Endometrium (tissue), 2 donors: Measurements from ENCODE around the gene PPP1R3G.

Experiments used
- FAIRE-seq: peaks from 2 replicates; lab custom pipeline; 2012; peaks lifted over from hg19 to GRCh38; lab: Jason Lieb, UNC
- donor health status: control.
- donor health status: control.

Gene PPP1R3G

DNA sequence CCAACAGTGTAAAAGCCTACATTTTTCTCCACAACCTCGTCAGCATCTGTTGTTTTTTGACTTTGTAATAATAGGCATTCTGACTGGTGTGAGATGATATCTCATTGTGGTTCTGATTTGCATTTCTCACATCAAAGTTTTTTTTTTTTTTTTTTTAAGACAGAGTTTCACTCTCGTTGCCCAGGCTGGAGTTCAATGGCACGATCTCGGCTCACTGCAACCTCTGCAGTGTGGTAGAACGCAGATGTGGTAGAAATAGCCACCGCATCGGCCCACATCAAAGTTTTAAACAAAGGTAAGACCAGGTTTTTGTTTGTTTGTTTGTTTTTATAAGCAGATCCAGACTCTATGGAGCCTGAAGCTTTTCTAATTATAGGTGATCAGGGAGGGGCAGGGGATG lies 12.7 kb upstream of the PPP1R3G start:
- no peak for FAIRE-seq

DNA sequence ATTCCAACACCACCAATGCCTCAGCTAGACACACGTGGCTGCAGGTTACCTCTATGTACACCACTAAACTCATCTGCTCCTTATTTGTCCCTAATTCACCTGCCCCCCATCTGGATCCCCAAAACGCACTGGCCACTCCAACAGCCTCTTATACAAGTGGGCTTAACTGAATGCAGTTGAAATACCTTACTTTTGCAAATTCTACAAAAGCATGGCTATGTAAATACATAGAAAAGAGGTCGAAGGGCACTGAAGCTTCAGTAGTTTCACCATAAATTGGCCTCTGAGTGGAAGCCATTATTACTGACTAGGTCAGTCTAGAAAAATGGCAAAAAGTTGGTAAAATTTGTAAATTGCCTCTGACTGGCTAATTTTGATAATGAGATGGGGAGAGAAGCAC lies 11.1 kb upstream of the PPP1R3G start:
- no peak for FAIRE-seq

DNA sequence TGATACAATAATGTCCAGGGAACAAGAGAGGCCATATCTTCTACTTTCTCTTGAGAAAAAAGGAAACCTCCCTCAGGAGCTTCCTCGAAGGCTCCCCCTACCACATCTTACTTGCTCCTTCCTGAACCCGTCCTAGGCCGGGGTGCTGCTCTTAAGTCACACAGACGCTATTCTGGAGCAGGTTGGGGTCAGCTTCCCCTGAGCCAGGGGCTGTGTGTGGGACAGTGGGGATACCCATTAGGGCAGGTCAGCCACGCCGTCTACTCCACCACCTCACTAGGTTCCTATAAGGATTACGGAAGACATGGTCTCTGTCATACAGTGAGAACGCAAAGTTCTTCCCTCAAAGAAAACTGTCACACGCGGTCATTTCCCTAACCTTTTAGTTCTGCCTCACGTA lies 8.2 kb upstream of the PPP1R3G start:
- FAIRE-seq: no peak

- FAIRE-seq: no peak
These were observed 6.9 kb upstream of the PPP1R3G start for GRCh38 chr6:5078121-5078669.

DNA sequence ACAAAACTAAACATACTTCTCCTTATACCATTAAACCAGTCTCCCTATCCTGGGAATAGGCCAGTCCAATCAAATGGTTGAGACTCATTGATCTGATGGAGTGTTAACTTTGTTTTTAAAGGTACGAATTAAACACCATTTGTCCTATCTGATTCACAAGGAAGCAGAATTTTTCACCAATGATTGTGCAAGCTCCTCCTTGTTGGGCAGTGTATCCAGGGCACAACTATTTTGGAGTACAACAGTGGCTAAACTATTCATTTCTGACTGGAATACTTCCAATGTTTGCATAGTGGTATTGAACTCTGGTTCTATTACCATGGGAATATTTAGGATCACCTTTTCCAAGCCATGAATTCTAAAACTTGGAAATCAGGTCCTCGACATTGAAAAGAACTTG lies 5.4 kb upstream of the PPP1R3G start:
- no peak for FAIRE-seq

GRCh38 chr6:5080574-5080973 lies 4.6 kb upstream of the PPP1R3G start:
- FAIRE-seq: no peak

DNA sequence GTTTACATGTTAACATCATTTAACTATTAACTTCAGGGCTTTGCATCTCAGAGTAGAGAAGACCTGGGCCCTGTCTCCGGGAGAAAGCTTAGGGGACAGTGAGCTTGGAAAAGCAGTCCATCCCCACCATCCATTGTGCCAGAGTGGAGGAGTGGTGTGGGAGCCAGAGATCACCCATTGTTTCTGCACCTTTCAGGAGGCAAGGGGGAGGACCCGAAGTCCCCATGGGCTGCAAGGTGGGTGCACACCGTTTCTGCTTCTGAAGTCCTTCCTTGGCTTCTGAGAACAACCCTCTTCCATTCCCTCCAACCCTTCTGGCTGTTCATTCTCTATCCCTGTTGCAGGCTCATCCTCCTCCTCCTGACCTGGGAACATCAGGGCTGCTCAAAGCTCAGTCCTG lies 4.0 kb upstream of the PPP1R3G start:
- FAIRE-seq: no peak

DNA sequence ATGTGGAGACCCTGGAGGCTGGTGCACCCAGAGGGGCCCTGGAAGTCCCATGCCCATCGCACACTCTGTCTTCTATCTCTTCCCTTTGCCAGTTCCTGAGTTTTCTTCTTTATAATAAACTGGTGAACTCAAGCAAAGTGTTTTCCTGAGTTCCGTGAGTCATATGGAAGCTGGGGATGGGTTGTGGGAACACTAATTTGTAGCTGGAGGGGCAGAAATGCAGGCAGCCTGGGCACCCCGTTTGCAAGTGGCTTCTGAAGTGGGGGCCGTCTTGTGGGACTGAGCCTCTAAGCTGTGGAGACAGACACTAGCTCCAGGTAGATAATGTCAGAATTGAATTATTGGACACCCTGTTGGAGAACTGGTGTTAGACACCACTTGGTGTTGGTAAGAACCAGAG lies 3.2 kb upstream of the PPP1R3G start:
- FAIRE-seq: no peak

DNA sequence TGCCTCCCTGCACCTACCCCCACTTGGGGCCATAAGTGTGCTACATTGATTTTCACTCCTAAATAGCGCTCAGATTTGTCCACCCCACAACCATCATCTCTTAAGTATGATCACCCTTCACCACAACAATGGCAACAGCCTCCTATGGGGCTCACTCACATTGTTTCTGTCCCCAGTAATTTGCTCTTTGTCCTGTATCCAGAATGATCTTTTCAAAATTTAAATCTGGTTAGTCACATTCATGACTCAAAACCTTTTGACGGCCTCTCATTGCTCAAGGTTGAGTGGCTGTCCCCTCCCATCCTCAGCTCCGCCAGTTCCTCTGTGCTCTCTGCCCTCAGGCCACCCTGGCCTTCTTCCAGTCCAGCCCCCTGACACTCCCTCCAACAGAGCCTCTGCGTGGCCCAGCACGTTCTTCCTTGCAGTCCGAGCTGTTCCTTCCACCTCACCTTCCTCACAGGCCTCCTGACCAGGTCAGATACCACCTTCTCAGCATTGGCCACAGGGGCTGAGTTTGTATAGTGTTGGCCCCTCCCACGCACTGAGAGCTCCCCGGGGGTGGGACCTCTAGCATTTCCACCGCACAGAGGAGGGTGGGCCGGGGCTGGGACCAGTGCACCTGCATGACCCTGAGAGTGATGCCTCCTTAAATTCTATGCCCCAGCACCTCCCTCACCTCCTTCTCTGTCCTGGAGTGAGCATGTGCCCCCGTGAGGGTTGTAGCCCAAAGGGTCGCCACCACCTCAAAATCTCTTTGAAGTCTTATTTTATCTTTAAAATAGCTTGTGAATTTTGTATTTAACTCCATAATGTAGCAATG lies 2.4 kb upstream of the PPP1R3G start:
- no peak for FAIRE-seq

DNA sequence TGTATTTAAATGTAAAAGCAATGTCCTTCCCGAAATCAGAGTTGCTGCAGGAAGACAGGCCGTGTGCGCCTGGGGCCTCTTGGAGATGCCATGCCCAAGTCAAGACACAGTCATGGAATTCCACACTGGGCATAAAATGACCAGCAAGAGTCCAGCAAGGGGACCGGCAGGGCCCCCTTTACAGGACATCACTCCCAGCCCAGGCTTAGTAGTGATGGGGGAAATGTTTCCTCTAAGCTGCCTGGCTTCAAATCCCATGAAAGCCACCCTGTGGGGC lies 1.9 kb upstream of the PPP1R3G start:
- FAIRE-seq: no peak

GRCh38 chr6:5083813-5084359 lies 1.3 kb upstream of the PPP1R3G start:
- FAIRE-seq: no peak

- FAIRE-seq: no peak
These were observed 771 bp upstream of the PPP1R3G start for GRCh38 chr6:5084360-5084780.

DNA sequence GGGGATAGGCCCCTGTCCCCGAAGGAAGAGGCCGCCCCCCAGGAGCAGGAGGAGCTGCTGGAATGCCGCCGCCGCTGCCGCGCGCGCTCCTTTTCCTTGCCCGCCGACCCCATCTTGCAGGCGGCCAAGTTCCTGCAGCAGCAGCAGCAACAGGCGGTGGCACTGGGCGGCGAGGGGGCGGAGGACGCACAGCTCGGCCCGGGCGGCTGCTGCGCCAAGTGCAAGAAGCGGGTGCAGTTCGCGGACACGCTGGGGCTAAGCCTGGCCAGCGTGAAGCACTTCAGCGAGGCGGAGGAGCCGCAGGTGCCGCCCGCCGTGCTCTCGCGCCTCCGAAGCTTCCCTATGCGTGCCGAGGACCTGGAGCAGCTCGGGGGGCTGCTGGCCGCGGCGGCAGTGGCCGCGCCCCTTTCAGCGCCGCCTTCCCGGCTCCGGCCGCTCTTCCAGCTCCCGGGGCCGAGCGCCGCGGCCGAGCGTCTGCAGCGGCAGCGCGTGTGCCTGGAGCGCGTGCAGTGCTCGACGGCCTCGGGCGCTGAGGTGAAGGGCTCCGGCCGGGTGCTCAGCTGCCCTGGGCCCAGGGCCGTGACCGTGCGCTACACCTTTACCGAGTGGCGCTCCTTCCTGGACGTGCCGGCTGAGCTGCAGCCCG lies 630 bp downstream of the PPP1R3G start:
- no peak for FAIRE-seq

GRCh38 chr6:5086294-5086890 lies 1.3 kb downstream of the PPP1R3G start:
- FAIRE-seq: no peak

GRCh38 chr6:5087389-5087788 lies 2.2 kb downstream of the PPP1R3G start:
- FAIRE-seq: no peak

- FAIRE-seq: no peak
These were observed 3.6 kb downstream of the PPP1R3G start for GRCh38 chr6:5088780-5089179.

DNA sequence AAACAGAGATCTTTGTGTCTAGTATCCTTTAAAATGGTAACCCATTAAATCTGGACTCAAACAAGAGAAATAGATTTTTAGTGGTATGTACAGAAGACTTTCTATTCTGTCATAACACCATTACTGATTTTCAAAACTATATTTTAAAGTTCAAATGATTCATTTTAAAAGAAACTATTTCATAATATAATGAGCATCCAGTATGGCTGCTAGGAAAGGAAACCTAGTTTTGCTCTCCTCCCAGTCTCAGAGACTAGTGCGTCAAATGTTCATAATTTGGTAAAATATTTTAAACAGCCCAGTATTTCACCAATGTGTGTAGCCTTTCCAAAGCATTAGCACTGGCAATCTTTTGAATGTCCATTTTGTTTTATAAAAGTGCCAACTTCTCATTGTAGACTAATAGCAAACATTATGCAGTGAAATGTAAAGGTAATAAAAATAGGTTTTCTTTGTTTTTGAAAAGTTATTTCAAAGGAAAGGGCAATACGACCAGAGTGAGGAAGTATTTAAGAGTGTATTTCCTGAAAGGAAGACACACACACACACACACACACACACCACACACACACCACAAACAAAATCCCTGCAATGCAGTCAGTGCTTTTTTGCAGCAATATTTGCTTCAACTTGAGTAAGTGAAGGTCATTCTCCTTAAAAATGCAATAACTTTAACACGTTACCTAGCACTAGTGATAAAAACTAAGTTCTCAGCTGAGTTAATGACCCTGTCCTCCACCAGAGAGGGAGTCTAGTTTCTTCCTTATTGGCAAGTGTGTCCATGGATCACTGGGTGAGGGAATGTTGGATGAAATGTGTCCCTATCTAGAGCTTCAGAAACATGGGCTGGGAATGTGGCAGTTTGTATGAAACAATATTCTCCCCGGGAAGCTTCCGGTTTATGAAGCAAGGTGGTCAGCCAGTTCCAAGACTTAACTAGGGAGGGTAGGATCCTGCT lies 4.6 kb downstream of the PPP1R3G start:
- FAIRE-seq: no peak

DNA sequence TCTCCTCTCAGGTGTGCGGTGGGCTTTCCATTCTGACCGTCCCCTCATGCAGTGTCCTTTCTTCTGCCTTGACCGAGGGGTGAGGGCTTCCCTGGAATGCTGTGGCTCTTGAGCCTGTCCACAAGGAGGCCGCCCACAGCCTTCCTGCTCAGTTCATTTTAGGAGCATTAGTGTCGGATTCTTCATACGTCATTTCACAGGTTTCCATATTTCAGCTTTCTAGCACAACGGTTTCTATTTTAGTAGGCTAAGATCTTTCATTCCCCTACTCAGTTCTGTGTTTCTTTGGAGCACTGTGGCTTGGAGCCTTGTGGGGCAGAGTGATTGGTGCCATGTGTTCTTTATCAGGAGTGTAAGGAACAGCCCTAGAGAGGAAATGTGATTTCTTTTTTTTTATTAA lies 5.5 kb downstream of the PPP1R3G start:
- FAIRE-seq: no peak

DNA sequence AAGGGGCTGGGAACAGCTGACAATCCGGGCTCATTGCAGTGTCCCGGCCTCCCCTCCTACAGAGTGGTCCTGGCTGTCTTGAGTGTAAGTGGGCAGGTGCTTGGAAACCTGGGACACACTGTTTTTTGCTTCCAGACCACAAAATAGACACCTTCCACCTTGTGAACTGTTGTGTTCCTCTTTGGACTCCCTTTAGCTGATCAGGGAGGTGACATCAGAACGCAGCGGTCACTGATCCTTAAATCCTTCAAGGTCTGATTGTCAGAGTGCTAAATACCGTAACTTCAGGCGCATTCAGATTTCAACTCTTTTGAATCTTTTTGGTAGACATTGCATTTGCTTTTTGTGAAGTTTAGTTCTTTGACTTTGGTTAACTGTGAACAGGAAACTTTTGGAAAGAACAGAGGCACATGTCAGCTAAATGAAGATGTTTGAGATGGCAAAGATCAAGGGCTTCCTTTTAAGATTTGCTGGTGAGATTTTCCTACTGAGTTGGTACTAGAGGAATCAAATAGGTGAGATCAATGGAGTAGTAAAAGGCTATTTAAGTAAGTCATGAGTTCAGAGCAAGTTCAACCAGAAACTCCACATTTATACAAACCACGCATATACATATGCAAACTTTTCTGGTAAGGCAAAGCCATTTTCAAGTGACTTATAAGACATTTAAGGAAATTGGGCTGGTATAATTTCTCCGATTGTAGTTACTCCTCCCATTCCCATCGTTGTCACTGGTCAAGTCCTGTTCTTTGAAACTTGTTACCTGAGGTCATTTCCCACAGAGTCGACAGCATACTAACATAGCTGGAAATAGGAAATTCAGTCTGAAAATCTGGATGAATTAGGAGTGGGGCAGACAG lies 6.3 kb downstream of the PPP1R3G start:
- no peak for FAIRE-seq

- FAIRE-seq: no peak
These were observed 8.3 kb downstream of the PPP1R3G start for GRCh38 chr6:5093231-5094015.
